Stimulated activated CD4-positive, alpha-beta T cell treated with anti-CD3 and anti-CD28 coated beads, Interleukin-12 subunit alpha, Interleukin-12 subunit beta, amount 100 ng/mL, for 48 hours (primary cell): Measurements from ENCODE around the gene RABGAP1L.

ENCODE experiments used
- DNase-seq, 3 donors: peaks; one replicate each; pipeline ENCODE4 v3.0.0-alpha.2; 2020; ENCODE audit warnings: low read depth in 2 of 3, low spot score in 1 of 3

The RABGAP1L gene

DNA sequence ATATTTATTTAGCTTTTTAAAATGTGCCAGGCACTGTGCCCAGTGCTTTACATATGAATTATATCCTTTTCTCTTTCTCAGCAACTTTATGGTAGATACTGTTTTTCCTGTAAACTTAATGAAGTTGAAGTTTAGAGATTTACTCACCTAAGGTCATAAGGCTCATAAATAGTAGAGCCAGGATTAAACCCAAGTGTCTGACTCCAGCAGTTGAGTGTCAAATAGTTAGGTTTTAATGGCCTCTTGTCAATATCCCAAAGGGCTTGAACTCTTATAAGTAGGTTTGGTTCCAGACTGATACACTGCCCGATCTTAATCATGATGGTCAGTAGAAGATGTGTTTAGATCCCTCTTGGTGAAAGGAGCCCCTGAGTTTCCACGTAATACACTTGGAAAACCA lies 37.8 kb downstream of the RABGAP1L start:
- DNase-seq, result no peak

DNA sequence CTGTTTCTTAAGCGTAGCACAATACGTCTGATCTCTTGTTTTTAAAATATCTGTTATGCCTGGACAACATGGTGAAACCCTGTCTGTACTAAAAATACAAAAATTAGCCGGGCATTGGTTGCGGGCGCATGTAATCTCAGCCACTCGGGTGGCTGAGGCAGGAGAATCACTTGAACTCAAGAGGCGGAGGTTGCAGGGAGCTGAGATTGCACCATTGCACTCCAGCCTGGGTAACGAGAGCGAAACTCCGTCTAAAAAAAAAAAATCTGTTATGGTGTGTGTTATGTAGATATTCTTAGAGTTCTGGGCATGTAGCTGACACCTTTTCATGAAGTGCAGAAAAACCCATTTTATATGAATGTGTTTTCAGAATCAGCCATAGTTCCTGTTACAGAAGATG lies 38.2 kb downstream of the RABGAP1L start:
- DNase-seq, result no peak

DNA sequence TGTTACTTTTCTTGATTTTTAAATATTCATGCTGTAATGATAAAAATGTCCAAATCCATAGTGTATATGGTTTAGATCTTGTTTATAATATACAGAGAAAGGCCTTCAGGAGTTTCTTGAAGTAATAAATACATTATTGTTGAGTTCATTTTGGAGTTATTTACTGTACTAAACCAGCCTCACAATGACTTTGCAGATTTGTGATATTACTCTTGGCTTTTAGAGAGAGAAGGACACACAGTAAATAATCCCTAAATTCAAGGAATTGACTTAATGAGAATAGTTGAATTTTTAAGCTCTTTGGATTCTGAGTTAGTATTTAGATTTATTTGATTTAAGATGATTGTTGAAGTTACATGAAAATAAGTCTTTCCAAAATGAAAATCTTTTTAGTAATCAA lies 38.9 kb downstream of the RABGAP1L start:
- no peak for DNase-seq

DNA sequence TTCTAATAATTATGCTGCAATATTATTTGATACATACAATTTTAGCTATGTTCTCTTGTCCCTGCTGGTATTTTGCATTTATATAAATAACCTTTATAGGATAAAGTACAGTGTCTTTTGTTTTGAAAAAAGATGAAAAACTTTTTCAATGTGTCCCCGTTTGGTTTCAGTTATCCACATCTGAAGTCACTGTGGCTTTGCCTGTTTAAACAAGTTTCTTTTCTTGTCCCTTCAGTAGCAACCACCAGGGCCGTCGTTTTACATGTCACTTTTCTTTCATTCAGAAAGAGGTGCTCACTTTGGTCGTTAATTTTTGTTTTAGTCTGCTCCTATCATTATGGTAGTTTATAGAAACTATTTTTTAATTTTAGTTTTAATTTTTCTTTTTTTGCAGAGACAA lies 41.4 kb downstream of the RABGAP1L start:
- DNase-seq, result no peak

- DNase-seq, result no peak
Measured at GRCh38 chr1:174204697-174205308, 45.5 kb downstream of the RABGAP1L start.

DNA sequence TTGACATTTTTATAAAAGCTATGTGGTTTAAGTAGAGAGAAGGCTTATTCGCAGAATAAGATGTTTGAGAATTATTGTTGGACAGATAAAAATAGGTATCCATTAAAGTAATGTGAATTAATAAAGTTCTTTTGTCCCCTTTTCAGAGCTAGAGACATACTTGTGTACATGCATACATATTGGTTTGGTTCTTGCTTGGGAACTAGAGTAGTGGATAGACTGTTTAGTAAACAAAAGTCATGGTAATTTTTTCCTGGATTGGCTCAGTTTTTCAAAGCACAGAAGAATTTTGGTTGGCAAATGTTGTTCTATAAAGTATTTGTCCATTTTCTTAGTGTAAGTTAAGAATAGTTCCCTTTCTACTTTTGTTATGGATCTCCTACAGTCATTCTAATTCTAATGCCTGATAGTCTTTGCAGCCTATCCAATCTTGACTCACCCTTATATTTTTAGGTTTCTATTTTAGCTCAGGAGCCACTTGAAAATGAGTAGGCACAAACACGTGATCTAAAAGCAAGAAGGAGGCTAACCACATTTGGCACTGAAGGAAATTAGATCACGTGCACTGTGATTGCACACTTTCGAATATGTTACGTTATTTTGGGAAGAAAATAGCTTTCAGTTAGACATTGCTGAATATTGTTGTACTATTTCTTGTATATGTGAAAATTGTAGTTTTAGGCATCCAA lies 47.0 kb downstream of the RABGAP1L start:
- no peak for DNase-seq

DNA sequence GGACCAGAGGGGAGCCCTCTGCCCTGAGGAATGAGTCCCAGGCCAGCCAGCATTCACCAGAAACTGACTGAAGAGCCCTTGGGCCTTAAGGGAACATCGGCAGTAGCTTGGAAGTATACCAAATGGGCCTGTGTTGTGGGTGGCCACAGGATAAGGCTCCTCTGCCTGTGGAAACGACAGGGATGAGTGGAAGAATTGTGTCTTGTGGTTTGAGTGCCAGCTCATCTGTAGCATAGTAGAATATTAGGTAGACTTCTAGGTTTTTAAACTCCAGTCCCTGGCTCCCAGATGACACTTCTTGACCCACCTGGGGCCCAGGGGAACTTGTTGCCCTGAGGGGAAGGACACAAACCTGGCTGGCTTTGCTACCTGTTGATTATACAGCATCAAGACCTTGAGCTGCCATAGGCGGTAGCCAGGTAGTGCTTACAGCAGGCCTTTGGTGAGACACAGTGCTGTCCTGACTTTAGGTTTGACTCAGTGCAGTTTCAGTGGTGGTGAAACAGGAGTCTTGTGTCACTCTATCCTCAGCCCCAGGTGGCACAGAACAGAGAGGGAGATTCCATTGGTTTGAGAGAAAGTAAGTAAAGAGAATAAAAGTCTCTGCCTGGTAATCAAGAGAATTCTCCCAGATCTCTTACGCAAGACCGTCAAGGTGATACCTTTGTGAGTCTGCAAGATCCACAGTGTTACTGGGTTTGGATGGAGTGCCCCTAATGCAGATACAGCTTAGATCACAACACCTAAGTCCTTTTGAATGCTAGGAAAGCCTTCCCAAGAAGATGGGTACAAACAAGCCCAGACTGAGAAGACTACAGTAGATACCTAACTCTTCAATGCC lies 50.2 kb downstream of the RABGAP1L start:
- peak; percentile 5 to 14 (median 8) for DNase-seq

DNA sequence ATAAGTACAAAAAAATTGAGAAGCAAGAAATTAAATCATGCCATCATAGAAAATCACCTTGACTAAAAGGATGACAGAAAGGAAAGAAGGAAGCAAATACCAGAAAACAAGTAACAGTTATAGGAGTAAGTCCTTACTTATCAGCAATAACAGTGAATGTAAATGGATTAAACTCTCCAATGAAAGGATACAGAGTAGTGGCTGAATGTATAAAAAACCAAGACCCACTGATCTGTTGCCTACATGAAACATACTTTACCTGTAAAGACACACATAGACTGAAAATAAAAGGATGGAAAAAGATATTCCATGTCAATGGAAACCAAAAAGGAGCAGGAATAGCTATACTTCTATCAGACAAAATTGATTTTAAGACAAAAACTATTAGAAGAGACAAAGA lies 52.2 kb downstream of the RABGAP1L start:
- no peak for DNase-seq

- DNase-seq, result no peak
Measured at GRCh38 chr1:174215766-174216165, 56.4 kb downstream of the RABGAP1L start.

DNA sequence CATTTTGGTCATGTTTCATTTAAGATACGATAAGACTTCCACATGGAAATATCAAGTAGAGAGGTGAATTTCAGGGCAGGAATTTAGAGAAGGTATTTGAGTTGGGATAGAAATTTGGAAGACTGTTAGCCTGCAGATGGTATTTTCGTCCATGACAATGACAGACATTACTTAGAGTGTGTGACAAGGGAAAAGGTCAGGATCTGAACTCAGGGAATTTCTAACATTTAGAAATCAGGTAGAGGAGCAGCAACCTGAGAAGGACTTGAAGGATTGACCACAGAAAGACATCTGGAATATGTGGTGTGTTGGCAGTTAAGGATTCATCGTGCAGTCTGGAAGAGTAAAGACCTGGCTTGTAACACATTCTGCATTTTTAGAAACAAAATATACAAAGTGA lies 57.9 kb downstream of the RABGAP1L start:
- no peak for DNase-seq

GRCh38 chr1:174217787-174218574 lies 58.7 kb downstream of the RABGAP1L start:
- no peak for DNase-seq

- no peak for DNase-seq
Measured at GRCh38 chr1:174218983-174219382, 59.7 kb downstream of the RABGAP1L start.

- DNase-seq, result no peak
Measured at GRCh38 chr1:174219606-174220370, 60.5 kb downstream of the RABGAP1L start.

- no peak for DNase-seq
Measured at GRCh38 chr1:174221681-174222080, 62.4 kb downstream of the RABGAP1L start.

GRCh38 chr1:174222166-174222949 lies 63.0 kb downstream of the RABGAP1L start:
- DNase-seq, result peak in 1 of 3 donors; percentile 6

GRCh38 chr1:174224641-174225040 lies 65.3 kb downstream of the RABGAP1L start:
- DNase-seq, result no peak

GRCh38 chr1:174225499-174226204 lies 66.3 kb downstream of the RABGAP1L start:
- no peak for DNase-seq

GRCh38 chr1:174230399-174230798 lies 71.1 kb downstream of the RABGAP1L start:
- no peak for DNase-seq

DNA sequence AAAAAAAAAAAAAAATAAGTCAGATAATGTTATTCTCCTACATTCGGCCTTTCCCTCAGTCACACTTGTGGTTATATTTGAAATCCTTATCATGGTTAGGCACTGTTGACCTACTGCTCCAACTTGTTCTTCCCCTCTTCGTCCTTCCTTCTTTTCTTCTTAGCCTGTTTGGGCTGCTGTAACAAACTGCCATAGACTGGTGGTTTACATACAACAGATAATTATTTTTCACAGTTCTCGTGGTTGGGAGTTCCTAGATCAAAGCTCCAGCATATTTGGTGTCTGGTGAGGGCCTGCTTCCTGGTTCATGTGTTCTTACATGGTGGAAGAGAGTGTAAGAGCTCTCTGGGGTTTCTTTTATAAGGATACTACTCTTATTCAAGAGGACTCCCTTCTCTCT lies 73.4 kb downstream of the RABGAP1L start:
- no peak for DNase-seq
